ENCODE data around the gene TLE5. TPM values are rescaled to one million over a fixed set of nuclear protein-coding genes. Genes with fewer than 3 reads are reported as not detected.

The TLE5 gene
- polyA plus RNA-seq, 1 donor from 2014 or later = 153 TPM

DNA sequence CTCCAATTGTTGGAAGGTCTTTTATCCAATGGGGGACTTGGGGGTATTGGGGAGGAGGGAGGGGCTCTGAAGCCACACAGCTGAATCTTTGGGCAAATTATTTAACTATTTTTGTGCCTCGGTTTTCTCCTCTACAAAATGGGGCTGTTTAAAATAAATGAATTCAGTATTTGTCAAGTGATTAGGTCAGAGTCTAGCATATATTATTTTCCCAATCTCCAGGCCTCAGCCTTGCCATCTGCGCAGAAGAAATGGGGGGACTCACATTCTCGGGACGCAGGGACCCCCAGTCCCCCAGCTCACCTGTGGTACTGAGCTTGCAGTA, 1.5 kb downstream of the TLE5 start:
- H2AFZ ChIP-seq (ENCODE audit: low read depth, low read length) = no peak overlapping the region
- peak overlapping the region; percentile 83 for H3K9ac ChIP-seq (ENCODE audit: low read length)
- H3K36me3 ChIP-seq (ENCODE audit: insufficient read depth, low read length) = peaks cover 6% of the 10 kb centered on the region
- TF ChIP-seq SMC3 (conservative IDR thresholded peaks at IDR 0.05; ENCODE audit: poor library complexity) (no peak), EZH2 (IDR thresholded peaks at IDR 0.05; ENCODE audit: borderline replicate concordance, insufficient read depth, low read length, poor library complexity, severe bottlenecking) (no peak), MXI1 (conservative IDR thresholded peaks at IDR 0.05; ENCODE audit: poor library complexity, severe bottlenecking) (no peak), TAF1 (IDR thresholded peaks at IDR 0.05; ENCODE audit: low read depth) (no peak), EP300 (conservative IDR thresholded peaks at IDR 0.05; ENCODE audit: poor library complexity, severe bottlenecking) (no peak)
- H3K4me2 ChIP-seq (ENCODE audit: low read length) = peak overlapping the region; percentile 51
- no peaks in the 10 kb centered on the region for H3K9me3 ChIP-seq (ENCODE audit: low read length)
- H3K27me3 ChIP-seq (ENCODE audit: insufficient read depth, low read depth, low read length) = no peaks in the 10 kb centered on the region
- H3K4me3 ChIP-seq (ENCODE audit: low read length) = peak overlapping the region; percentile 86
- H4K20me1 ChIP-seq (ENCODE audit: insufficient read depth) = no peaks in the 10 kb centered on the region
- peaks cover 9% of the 10 kb centered on the region for H3K79me2 ChIP-seq (replicated peaks; ENCODE audit: insufficient read depth, low read length)
- no peak overlapping the region for H3K27ac ChIP-seq (ENCODE audit: low read length)
- no peaks in the 10 kb centered on the region for H3F3A ChIP-seq (ENCODE audit: insufficient read depth, low read length, poor library complexity, severe bottlenecking)
- no peaks in the 10 kb centered on the region for H3K9me2 ChIP-seq (ENCODE audit: insufficient read depth, low read length)

DNA sequence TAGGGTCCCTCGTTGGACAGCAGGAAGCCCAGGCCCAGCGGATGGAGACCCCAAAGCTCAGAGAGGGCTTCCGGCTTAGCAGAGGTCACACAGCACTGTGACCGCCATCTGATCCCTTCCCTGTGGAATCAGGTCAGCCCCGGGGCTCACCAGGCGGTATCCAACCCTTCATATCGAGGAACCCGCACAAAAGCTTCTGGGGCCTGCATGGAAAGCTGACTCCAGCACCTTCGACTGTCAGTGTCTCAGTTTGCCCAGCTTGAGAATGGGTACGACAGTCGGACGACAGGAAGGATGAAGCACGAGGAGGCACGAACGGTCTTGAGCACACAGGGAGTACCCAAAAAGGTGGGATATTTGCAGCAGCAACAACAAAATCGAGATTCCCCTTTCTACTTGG, 2.6 kb downstream of the TLE5 start:
- no peak for TF ChIP-seq EP300 (conservative IDR thresholded peaks at IDR 0.05; ENCODE audit: poor library complexity, severe bottlenecking)
- no peak for TF ChIP-seq TAF1 (IDR thresholded peaks at IDR 0.05; ENCODE audit: low read depth)
- TF ChIP-seq SMC3 (conservative IDR thresholded peaks at IDR 0.05; ENCODE audit: poor library complexity) = no peak
- no peak for TF ChIP-seq RAD21 (conservative IDR thresholded peaks at IDR 0.05)
- TF ChIP-seq, protein P1, sequence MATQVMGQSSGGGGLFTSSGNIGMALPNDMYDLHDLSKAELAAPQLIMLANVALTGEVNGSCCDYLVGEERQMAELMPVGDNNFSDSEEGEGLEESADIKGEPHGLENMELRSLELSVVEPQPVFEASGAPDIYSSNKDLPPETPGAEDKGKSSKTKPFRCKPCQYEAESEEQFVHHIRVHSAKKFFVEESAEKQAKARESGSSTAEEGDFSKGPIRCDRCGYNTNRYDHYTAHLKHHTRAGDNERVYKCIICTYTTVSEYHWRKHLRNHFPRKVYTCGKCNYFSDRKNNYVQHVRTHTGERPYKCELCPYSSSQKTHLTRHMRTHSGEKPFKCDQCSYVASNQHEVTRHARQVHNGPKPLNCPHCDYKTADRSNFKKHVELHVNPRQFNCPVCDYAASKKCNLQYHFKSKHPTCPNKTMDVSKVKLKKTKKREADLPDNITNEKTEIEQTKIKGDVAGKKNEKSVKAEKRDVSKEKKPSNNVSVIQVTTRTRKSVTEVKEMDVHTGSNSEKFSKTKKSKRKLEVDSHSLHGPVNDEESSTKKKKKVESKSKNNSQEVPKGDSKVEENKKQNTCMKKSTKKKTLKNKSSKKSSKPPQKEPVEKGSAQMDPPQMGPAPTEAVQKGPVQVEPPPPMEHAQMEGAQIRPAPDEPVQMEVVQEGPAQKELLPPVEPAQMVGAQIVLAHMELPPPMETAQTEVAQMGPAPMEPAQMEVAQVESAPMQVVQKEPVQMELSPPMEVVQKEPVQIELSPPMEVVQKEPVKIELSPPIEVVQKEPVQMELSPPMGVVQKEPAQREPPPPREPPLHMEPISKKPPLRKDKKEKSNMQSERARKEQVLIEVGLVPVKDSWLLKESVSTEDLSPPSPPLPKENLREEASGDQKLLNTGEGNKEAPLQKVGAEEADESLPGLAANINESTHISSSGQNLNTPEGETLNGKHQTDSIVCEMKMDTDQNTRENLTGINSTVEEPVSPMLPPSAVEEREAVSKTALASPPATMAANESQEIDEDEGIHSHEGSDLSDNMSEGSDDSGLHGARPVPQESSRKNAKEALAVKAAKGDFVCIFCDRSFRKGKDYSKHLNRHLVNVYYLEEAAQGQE (IDR thresholded peaks at IDR 0.05; ENCODE audit: borderline replicate concordance) = no peak
- no peak for TF ChIP-seq POLR2AphosphoS5 (IDR thresholded peaks at IDR 0.05)
- no peak for TF ChIP-seq EZH2 (IDR thresholded peaks at IDR 0.05; ENCODE audit: borderline replicate concordance, insufficient read depth, low read length, poor library complexity, severe bottlenecking)
- Histone ChIP-seq H3K36me3 (ENCODE audit: insufficient read depth, low read length) (peaks cover 6% of the 10 kb centered on the region), H3K79me2 (replicated peaks; ENCODE audit: insufficient read depth, low read length) (peaks cover 9% of the 10 kb centered on the region), H3K9me3 (ENCODE audit: low read length) (no peaks in the 10 kb centered on the region), H2AFZ (ENCODE audit: low read depth, low read length) (no peak overlapping the region), H3F3A (ENCODE audit: insufficient read depth, low read length, poor library complexity, severe bottlenecking) (no peaks in the 10 kb centered on the region), H3K4me2 (ENCODE audit: low read length) (no peak overlapping the region), H3K27me3 (ENCODE audit: insufficient read depth, low read depth, low read length) (no peaks in the 10 kb centered on the region), H3K9me2 (ENCODE audit: insufficient read depth, low read length) (no peaks in the 10 kb centered on the region), H3K4me3 (ENCODE audit: low read length) (no peak overlapping the region), H3K27ac (ENCODE audit: low read length) (no peak overlapping the region), H3K9ac (ENCODE audit: low read length) (no peak overlapping the region), H4K20me1 (ENCODE audit: insufficient read depth) (no peaks in the 10 kb centered on the region)

GRCh38 chr19:3058821-3059314, 3.4 kb downstream of the TLE5 start:
- H3K9me3 ChIP-seq (ENCODE audit: low read length) = no peaks in the 10 kb centered on the region
- TF ChIP-seq MXI1 (conservative IDR thresholded peaks at IDR 0.05; ENCODE audit: poor library complexity, severe bottlenecking) (no peak), EP300 (conservative IDR thresholded peaks at IDR 0.05; ENCODE audit: poor library complexity, severe bottlenecking) (no peak), POLR2AphosphoS5 (IDR thresholded peaks at IDR 0.05) (no peak), TAF1 (IDR thresholded peaks at IDR 0.05; ENCODE audit: low read depth) (no peak), SMC3 (conservative IDR thresholded peaks at IDR 0.05; ENCODE audit: poor library complexity) (no peak), EZH2 (IDR thresholded peaks at IDR 0.05; ENCODE audit: borderline replicate concordance, insufficient read depth, low read length, poor library complexity, severe bottlenecking) (no peak), RAD21 (conservative IDR thresholded peaks at IDR 0.05) (no peak)
- TF ChIP-seq, protein P2, sequence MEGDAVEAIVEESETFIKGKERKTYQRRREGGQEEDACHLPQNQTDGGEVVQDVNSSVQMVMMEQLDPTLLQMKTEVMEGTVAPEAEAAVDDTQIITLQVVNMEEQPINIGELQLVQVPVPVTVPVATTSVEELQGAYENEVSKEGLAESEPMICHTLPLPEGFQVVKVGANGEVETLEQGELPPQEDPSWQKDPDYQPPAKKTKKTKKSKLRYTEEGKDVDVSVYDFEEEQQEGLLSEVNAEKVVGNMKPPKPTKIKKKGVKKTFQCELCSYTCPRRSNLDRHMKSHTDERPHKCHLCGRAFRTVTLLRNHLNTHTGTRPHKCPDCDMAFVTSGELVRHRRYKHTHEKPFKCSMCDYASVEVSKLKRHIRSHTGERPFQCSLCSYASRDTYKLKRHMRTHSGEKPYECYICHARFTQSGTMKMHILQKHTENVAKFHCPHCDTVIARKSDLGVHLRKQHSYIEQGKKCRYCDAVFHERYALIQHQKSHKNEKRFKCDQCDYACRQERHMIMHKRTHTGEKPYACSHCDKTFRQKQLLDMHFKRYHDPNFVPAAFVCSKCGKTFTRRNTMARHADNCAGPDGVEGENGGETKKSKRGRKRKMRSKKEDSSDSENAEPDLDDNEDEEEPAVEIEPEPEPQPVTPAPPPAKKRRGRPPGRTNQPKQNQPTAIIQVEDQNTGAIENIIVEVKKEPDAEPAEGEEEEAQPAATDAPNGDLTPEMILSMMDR (IDR thresholded peaks at IDR 0.05; ENCODE audit: poor library complexity, severe bottlenecking) = no peak
- TF ChIP-seq, protein P1 (IDR thresholded peaks at IDR 0.05; ENCODE audit: borderline replicate concordance) = no peak
- H3F3A ChIP-seq (ENCODE audit: insufficient read depth, low read length, poor library complexity, severe bottlenecking) = no peaks in the 10 kb centered on the region
- no peaks in the 10 kb centered on the region for H3K9me2 ChIP-seq (ENCODE audit: insufficient read depth, low read length)
- no peak overlapping the region for H3K27ac ChIP-seq (ENCODE audit: low read length)
- H3K4me3 ChIP-seq (ENCODE audit: low read length) = no peak overlapping the region
- H2AFZ ChIP-seq (ENCODE audit: low read depth, low read length) = no peak overlapping the region
- no peak overlapping the region for H3K9ac ChIP-seq (ENCODE audit: low read length)
- H3K27me3 ChIP-seq (ENCODE audit: insufficient read depth, low read depth, low read length) = no peaks in the 10 kb centered on the region
- H4K20me1 ChIP-seq (ENCODE audit: insufficient read depth) = no peaks in the 10 kb centered on the region
- H3K4me2 ChIP-seq (ENCODE audit: low read length) = no peak overlapping the region
- peaks cover 9% of the 10 kb centered on the region for H3K79me2 ChIP-seq (replicated peaks; ENCODE audit: insufficient read depth, low read length)
- H3K36me3 ChIP-seq (ENCODE audit: insufficient read depth, low read length) = peaks cover 6% of the 10 kb centered on the region
